Measurements from ENCODE around the gene SUMO3.

DNA sequence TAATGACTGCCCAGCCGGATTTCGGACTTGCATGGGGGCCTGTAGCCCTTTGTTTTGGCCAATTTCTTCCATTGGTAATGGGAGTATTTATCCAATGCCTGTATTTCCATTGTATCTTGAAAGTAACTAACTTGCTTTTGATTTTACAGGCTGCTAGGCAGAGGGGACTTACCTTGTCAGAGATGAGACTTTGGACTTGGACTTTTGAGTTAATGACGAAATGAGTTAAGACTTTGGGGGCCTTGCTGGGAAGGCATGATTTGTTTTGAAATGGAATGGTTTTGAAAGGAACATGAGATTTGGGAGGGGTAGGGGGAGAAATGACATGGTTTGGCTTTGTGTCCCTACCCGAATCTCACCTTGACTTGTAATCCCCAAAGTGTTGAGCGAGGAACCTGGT is 25.9 kb downstream of the SUMO3 start:
- TF ChIP-seq POLR2AphosphoS5 (IDR thresholded peaks at IDR 0.05), result no peak
- TF ChIP-seq, protein P1, sequence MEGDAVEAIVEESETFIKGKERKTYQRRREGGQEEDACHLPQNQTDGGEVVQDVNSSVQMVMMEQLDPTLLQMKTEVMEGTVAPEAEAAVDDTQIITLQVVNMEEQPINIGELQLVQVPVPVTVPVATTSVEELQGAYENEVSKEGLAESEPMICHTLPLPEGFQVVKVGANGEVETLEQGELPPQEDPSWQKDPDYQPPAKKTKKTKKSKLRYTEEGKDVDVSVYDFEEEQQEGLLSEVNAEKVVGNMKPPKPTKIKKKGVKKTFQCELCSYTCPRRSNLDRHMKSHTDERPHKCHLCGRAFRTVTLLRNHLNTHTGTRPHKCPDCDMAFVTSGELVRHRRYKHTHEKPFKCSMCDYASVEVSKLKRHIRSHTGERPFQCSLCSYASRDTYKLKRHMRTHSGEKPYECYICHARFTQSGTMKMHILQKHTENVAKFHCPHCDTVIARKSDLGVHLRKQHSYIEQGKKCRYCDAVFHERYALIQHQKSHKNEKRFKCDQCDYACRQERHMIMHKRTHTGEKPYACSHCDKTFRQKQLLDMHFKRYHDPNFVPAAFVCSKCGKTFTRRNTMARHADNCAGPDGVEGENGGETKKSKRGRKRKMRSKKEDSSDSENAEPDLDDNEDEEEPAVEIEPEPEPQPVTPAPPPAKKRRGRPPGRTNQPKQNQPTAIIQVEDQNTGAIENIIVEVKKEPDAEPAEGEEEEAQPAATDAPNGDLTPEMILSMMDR (IDR thresholded peaks at IDR 0.05), result no peak
- no peak for TF ChIP-seq POLR2A (IDR thresholded peaks at IDR 0.05)
